Coronary artery (tissue), 2 donors: ENCODE data around the gene TLE3.
A peak's percentile ranks its signal among the peaks of the same experiment; 100 is the strongest.

Experiments used
- DNase-seq: peaks from one replicate; pipeline ENCODE4 v3.0.0-alpha.2; 2017; ENCODE audit warnings: low spot score
- H3K27ac ChIP-seq, 2 donors: fragments of 200-600 bp; sonication (generic); one replicate each; pipeline ENCODE4 v1.5.1; 2016 to 2019
- H3K4me3 ChIP-seq: fragments of 200-600 bp; sonication (generic); 2 replicates; pipeline ENCODE4 v1.5.1; 2016; ENCODE audit warnings: mild to moderate bottlenecking, moderate library complexity
- CTCF ChIP-seq: fragments of 200-600 bp; sonication (generic); IDR thresholded peaks from one replicate; pipeline ENCODE4 v1.5.1; 2019; ENCODE audit warnings: antibody characterized with exemption

TLE3 gene

GRCh38 chr15:70102827-70103226, 5.1 kb upstream of the TLE3 start:
- TF ChIP-seq CTCF: no peak
- no peak for DNase-seq
- H3K27ac ChIP-seq: no peak overlapping the region
- H3K4me3 ChIP-seq: no peak overlapping the region

- peak overlapping the region; percentile 82 for H3K4me3 ChIP-seq
Measured at GRCh38 chr15:70101459-70102113, 3.9 kb upstream of the TLE3 start.

GRCh38 chr15:70100474-70101341, 3.0 kb upstream of the TLE3 start:
- Histone ChIP-seq H3K27ac (peak overlapping the region; percentile 2 to 59), H3K4me3 (peak overlapping the region; percentile 82)
- DNase-seq: peak; percentile 82
- no peak for TF ChIP-seq CTCF

More at GRCh38 chr15:70101459-70102113, 3.9 kb upstream of the TLE3 start:
- no peak for DNase-seq
- peak overlapping the region in 1 of 2 donors; percentile 59 for H3K27ac ChIP-seq
- TF ChIP-seq CTCF: no peak

GRCh38 chr15:70099967-70100473, 2.3 kb upstream of the TLE3 start:
- Histone ChIP-seq H3K27ac (peak overlapping the region; percentile 2 to 59), H3K4me3 (peak overlapping the region; percentile 82)
- DNase-seq: no peak
- no peak for TF ChIP-seq CTCF

- peak overlapping the region; percentile 82 for H3K4me3 ChIP-seq
- H3K27ac ChIP-seq: peak overlapping the region; percentile 96 to 97
- peak; percentile 100 for DNase-seq
- TF ChIP-seq CTCF: no peak
Measured at GRCh38 chr15:70099167-70099966, 1.6 kb upstream of the TLE3 start.

GRCh38 chr15:70098461-70099166, 897 bp upstream of the TLE3 start:
- Histone ChIP-seq H3K27ac (peak overlapping the region; percentile 96 to 97), H3K4me3 (peak overlapping the region; percentile 82)
- DNase-seq: peak; percentile 88
- TF ChIP-seq CTCF: no peak
